Liver (tissue), 9 donors: ENCODE data around the gene SIGLEC6. TPM values are rescaled to one million over a fixed set of nuclear protein-coding genes. Genes with fewer than 3 reads are reported as not detected.

Experiments used
- DNase-seq: peaks from one replicate; pipeline ENCODE4 v3.0.0-alpha.2; 2017; ENCODE audit warnings: low spot score
- H3K27ac ChIP-seq, 2 donors: one replicate each; pipeline ENCODE4 v1.7.0; 2013; ENCODE audit warnings: inconsistent platforms in 2 of 2, low read length in 2 of 2, control low read depth in 1 of 2, low read depth in 1 of 2, mild to moderate bottlenecking in 1 of 2
- H3K27me3 ChIP-seq, 4 donors: one replicate each; pipeline versions ENCODE4 v1.6.1 to v1.7.0; 2013; ENCODE audit warnings: low read length in 3 of 4, inconsistent platforms in 1 of 4, mild to moderate bottlenecking in 1 of 4, moderate library complexity in 1 of 4; ENCODE audit not compliant: control insufficient read depth in 4 of 4, insufficient read depth in 4 of 4
- H3K36me3 ChIP-seq, 4 donors: one replicate each; pipeline versions ENCODE4 v1.6.1 to v1.7.0; 2013; ENCODE audit warnings: low read length in 3 of 4, mild to moderate bottlenecking in 3 of 4, low read depth in 1 of 4, moderate library complexity in 1 of 4; ENCODE audit not compliant: control insufficient read depth in 4 of 4, insufficient read depth in 3 of 4
- H3K4me1 ChIP-seq, 4 donors: one replicate each; pipeline versions ENCODE4 v1.6.1 to v1.7.0; 2013; ENCODE audit warnings: low read length in 3 of 4, mild to moderate bottlenecking in 3 of 4, moderate library complexity in 1 of 4; ENCODE audit not compliant: control insufficient read depth in 4 of 4, insufficient read depth in 4 of 4
- H3K4me3 ChIP-seq, 3 donors: one replicate each; pipeline versions ENCODE4 v1.6.1 to v1.7.0; 2013; ENCODE audit warnings: low read length in 3 of 3, control low read depth in 1 of 3, low read depth in 1 of 3, mild to moderate bottlenecking in 1 of 3
- H3K9ac ChIP-seq, 2 donors: one replicate each; pipeline ENCODE4 v1.7.0; 2013; ENCODE audit warnings: low read length in 2 of 2, mild to moderate bottlenecking in 2 of 2, moderate library complexity in 2 of 2, control low read depth in 1 of 2, low read depth in 1 of 2
- H3K9me3 ChIP-seq, 4 donors: one replicate each; pipeline versions ENCODE4 v1.6.1 to v1.7.0; 2013; ENCODE audit warnings: low read length in 3 of 4; ENCODE audit not compliant: control insufficient read depth in 4 of 4
- FOXA1 ChIP-seq: IDR thresholded peaks from 2 replicates; pipeline ENCODE4 v1.6.1; 2016; ENCODE audit warnings: antibody characterized with exemption
- FOXA2 ChIP-seq: IDR thresholded peaks from 2 replicates; pipeline ENCODE4 v1.6.1; 2016; ENCODE audit warnings: antibody characterized with exemption
- HNF4A ChIP-seq, 2 donors: conservative IDR thresholded peaks; 2 replicates each; pipeline ENCODE4 v1.6.1; 2016; ENCODE audit warnings: antibody characterized with exemption in 2 of 2, mild to moderate bottlenecking in 2 of 2
- HNF4G ChIP-seq: IDR thresholded peaks from 2 replicates; pipeline ENCODE4 v1.6.1; 2016; ENCODE audit warnings: antibody characterized with exemption
- RAD21 ChIP-seq, 2 donors: IDR thresholded peaks; 2 replicates each; pipeline ENCODE4 v1.6.1; 2016; ENCODE audit warnings: antibody characterized with exemption in 2 of 2, mild to moderate bottlenecking in 2 of 2
- REST ChIP-seq: IDR thresholded peaks from 2 replicates; pipeline ENCODE4 v1.6.1; 2016; ENCODE audit warnings: antibody characterized with exemption, mild to moderate bottlenecking
- TAF1 ChIP-seq: conservative IDR thresholded peaks from 2 replicates; pipeline ENCODE4 v1.6.1; 2016; ENCODE audit warnings: antibody characterized with exemption, mild to moderate bottlenecking
- ZBTB33 ChIP-seq: IDR thresholded peaks from 2 replicates; pipeline ENCODE4 v1.6.1; 2016; ENCODE audit warnings: antibody characterized with exemption
- WGBS: extraction: QIAGEN DNeasy Blood & Tissue Kit; methylation state at CpG from one replicate; pipeline ENCODE4 v1.1.7; 2013; 5-methylcytosine and 5-hydroxymethylcytosine counted together
- polyA plus RNA-seq, 2 donors: library from polyadenylated mRNA; stranded (reverse) in 1 of 2; unstranded in 1 of 2; fragments of 200-250 nt in 1 of 2; fragments of >200 nt in 1 of 2; fragmentation: Nextera tagmentation in 1 of 2; extraction: Ambion mirVana in 1 of 2; gene quantifications; one replicate each; pipeline versions ENCODE4 v1.2.1 to v1.2.3, GENCODE V29; 2013 to 2015
- total RNA-seq, 2 donors: library from RNA; depleted of rRNA; stranded (reverse); fragments of >200 nt; gene quantifications; one replicate each; pipeline ENCODE4 v1.2.3, GENCODE V29; 2014
- TF ChIP-seq, protein P1 (sequence below): fragments of 150-350 bp; IDR thresholded peaks from 2 replicates; pipeline ENCODE4 v1.5.1; 2017; ENCODE audit warnings: improper control_type of control experiment, low read depth, low read length; ENCODE audit not compliant: missing input control
- donor health status: healthy.
- donor health status: healthy.
- donor health status: healthy.
- donor health status: healthy.
- donor health status: healthy.

SIGLEC6 gene
- total and polyA plus RNA-seq, 4 donors, result 0.08 to 0.47 (median 0.08) TPM; not detected in 1

GRCh38 chr19:51576850-51577249 lies 45.4 kb upstream of the SIGLEC6 start:
- Histone ChIP-seq H3K4me1 (peaks cover 4 to 12% (median 6%) of the 10 kb centered on the region in 4 donors), H3K27ac (no peak overlapping the region), H3K4me3 (no peak overlapping the region), H3K27me3 (no peaks in the 10 kb centered on the region), H3K36me3 (peaks cover 8 to 49% (median 33%) of the 10 kb centered on the region in 4 donors), H3K9me3 (peaks cover 1 to 7% (median 4%) of the 10 kb centered on the region in 4 donors), H3K9ac (no peak overlapping the region)
- WGBS, result 91% methylated on average over 6 of the region's 6 CpGs
- DNase-seq, result no peak
- no peak for TF ChIP-seq REST
- no peak for TF ChIP-seq ZBTB33
- TF ChIP-seq HNF4A (conservative IDR thresholded peaks at IDR 0.05), result no peak
- TF ChIP-seq, protein P1, sequence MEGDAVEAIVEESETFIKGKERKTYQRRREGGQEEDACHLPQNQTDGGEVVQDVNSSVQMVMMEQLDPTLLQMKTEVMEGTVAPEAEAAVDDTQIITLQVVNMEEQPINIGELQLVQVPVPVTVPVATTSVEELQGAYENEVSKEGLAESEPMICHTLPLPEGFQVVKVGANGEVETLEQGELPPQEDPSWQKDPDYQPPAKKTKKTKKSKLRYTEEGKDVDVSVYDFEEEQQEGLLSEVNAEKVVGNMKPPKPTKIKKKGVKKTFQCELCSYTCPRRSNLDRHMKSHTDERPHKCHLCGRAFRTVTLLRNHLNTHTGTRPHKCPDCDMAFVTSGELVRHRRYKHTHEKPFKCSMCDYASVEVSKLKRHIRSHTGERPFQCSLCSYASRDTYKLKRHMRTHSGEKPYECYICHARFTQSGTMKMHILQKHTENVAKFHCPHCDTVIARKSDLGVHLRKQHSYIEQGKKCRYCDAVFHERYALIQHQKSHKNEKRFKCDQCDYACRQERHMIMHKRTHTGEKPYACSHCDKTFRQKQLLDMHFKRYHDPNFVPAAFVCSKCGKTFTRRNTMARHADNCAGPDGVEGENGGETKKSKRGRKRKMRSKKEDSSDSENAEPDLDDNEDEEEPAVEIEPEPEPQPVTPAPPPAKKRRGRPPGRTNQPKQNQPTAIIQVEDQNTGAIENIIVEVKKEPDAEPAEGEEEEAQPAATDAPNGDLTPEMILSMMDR, result no peak
- no peak for TF ChIP-seq FOXA1
- no peak for TF ChIP-seq TAF1

DNA sequence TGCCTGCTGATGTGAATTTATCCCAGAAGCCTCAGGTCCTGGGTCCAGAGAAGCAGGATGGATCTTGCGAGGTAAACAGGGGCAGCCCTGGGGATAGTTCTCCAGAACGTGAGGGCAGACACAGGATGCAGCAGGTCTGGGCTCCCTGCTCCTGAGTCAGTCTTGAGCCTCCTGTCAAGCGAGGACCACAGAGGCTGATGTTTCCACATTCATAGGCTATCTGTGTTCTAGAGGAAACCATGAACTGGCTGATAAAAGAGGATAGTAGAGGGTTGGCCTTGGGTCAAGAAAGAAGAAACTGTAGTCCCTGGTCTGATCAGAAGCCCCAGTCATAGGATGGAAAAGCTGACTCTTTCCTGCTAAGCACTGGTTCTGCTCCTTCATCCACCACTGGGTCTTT lies 41.9 kb upstream of the SIGLEC6 start:
- Histone ChIP-seq H3K36me3 (peaks cover 3 to 25% (median 17%) of the 10 kb centered on the region in 4 donors), H3K9me3 (peaks cover 0 to 2% (median 0%) of the 10 kb centered on the region in 4 donors), H3K27ac (no peak overlapping the region), H3K9ac (no peak overlapping the region), H3K4me1 (peaks cover 5 to 17% (median 9%) of the 10 kb centered on the region in 4 donors), H3K27me3 (peaks cover 0 to 2% (median under 1%) of the 10 kb centered on the region in 4 donors), H3K4me3 (no peak overlapping the region)
- TF ChIP-seq HNF4A (conservative IDR thresholded peaks at IDR 0.05), result no peak
- no peak for TF ChIP-seq HNF4G
- no peak for TF ChIP-seq FOXA2
- TF ChIP-seq, protein P1, result no peak
- TF ChIP-seq TAF1, result no peak
- no peak for TF ChIP-seq ZBTB33
- no peak for TF ChIP-seq RAD21 (IDR thresholded peaks at IDR 0.05)
- WGBS, result 88% methylated on average over 3 of the region's 3 CpGs
- no peak for DNase-seq
